Subcutaneous adipose tissue (tissue), 4 donors: Measurements from ENCODE around the gene UVRAG. TPM values are rescaled to one million over a fixed set of nuclear protein-coding genes. Genes with fewer than 3 reads are reported as not detected.

ENCODE experiments used
- total RNA-seq, 4 donors: library from RNA; depleted of rRNA; stranded (reverse); fragments of >200 nt; gene quantifications; one replicate each; pipeline ENCODE4 v1.1.0, GENCODE V29; 2016
- TF ChIP-seq, protein P1 (sequence below): fragments of 450-650 bp; IDR thresholded peaks from one replicate; pipeline ENCODE4 v1.5.1; 2016; ENCODE audit warnings: low read depth, mild to moderate bottlenecking, control low read depth, antibody characterized with exemption, moderate library complexity

UVRAG gene
- total RNA-seq, 4 donors from 2014 or later = 59.7 to 108 (median 93.7) TPM

DNA sequence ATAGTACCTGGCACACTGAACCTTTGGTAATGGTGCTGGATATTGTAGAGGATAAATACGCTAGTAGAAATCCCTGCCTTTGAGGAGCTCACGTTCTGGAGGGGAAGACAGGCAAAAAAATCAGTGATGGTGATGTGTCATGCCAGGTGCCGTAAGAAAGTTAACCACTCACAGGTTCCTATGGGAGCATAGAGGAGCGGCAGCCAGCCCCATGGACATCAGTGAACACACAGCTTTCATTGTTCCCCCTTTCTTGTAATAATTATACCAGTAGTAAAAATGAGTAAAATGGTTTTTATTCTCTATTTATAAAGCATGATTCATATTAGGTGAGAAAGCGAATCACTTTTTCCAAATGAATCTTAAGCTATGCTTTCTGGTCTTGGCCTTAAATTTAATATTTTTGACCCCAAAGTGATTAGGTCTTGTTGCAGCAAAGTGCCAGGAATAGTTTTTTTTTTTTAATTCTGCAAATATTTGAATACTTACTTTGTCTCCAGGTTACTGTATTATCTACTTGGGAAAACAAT, 57.9 kb downstream of the UVRAG start:
- TF ChIP-seq, protein P1, sequence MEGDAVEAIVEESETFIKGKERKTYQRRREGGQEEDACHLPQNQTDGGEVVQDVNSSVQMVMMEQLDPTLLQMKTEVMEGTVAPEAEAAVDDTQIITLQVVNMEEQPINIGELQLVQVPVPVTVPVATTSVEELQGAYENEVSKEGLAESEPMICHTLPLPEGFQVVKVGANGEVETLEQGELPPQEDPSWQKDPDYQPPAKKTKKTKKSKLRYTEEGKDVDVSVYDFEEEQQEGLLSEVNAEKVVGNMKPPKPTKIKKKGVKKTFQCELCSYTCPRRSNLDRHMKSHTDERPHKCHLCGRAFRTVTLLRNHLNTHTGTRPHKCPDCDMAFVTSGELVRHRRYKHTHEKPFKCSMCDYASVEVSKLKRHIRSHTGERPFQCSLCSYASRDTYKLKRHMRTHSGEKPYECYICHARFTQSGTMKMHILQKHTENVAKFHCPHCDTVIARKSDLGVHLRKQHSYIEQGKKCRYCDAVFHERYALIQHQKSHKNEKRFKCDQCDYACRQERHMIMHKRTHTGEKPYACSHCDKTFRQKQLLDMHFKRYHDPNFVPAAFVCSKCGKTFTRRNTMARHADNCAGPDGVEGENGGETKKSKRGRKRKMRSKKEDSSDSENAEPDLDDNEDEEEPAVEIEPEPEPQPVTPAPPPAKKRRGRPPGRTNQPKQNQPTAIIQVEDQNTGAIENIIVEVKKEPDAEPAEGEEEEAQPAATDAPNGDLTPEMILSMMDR = no peak

DNA sequence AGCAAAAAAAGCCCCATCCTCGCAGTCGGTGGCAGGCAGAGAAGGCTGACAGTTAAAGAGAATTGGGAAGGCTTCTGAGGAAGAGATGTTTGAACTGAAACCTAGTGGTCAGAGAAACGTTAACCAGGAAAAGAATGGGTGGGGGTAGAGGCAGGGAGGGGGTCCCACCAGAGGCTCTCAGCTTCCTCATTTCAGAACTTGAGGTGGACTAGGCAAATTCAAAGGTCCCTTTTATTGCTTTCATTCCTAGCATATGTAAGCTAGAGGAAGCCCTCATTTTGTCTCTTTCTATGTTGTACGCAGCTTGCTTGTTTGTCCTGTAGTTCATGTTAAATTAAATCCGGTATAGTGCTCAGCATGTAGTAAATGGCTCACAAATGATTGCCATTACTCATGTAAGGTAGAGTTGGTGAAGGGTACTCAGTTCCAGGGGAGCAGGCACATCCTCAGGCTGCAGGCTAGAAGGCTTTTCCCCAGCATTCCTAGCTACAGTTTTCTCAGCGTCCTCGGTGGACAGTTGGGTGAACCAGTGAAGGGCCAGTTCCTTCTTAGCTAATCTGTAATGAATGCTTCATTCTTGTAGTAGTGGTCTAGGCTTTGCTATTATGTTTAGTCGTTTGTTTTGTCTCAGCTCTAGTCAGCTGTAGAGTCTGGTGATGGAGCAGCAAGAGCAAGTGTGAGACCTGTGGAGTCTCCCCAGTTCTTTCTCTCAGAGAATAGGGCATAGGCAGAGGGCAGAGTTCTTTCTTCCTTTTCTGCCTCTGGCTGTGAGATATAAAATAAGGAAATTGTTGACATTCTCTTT, 58.6 kb downstream of the UVRAG start:
- TF ChIP-seq, protein P1 = no peak

DNA sequence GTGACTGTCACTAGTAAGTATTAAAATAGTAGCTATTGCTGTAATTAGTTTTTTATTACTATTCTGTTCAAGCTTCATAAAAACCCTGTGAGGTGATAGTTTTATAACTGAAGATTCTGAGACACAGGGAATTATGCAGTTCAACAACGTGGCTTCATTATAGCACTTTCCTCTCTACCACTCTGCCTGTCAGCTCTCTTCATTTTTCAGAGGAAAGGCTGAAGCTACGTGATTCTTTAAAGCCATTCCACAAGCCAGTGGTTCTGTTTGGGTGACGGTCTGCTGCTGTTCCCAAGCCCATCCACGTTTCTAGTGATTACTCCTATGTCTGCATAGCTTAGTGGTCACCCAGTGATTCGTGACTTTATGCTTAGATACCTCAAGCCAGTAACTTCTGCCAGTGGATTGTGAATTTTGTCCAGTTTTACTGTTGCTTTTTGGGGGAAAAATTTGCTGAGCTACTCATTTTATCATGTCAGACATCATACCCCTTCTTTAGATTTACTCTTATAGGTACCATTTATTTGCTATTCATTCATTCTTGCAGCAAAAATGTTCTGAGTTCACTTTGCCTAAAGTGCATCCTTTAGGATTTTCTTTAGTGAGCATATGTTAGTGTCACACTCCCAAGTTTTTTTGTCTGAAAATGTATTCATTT, 59.8 kb downstream of the UVRAG start:
- TF ChIP-seq, protein P1 = no peak

DNA sequence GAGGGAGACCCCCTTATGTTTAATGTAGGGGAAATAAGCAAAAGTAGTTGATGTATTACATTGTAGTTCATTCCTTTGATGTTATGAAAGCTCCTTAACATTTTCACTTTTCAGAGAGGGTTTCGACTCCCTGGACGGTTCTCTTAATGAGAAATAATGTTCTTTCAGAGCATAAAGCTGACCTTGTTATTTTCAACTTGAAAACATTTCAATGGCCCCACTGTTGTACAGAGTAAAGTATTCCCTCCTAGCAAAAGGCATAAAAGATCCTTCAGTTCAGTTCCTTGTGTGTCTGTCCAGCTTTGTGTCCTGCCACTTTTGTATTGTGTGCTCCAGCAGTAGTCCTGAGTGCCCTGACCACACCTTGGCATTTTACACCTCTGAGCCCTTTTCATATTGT, 63.9 kb downstream of the UVRAG start:
- TF ChIP-seq, protein P1 = no peak

DNA sequence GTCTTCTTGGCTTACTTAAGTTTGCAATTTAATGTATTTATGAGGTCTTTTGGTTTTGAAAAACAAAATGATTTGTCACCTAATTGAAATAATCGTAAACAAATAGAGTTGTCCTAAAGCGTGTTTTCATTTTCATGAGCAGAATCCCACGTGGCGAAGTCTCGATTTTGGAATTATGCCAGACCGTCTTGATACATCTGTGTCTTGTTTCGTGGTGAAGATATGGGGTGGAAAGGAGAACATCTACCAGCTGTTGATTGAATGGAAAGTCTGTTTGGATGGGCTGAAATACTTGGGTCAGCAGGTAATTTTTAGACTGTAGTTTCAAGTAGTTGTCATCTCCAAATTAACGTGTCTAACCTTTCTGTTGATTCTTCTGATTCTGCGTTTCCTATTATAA, 64.7 kb downstream of the UVRAG start:
- TF ChIP-seq, protein P1 = no peak

DNA sequence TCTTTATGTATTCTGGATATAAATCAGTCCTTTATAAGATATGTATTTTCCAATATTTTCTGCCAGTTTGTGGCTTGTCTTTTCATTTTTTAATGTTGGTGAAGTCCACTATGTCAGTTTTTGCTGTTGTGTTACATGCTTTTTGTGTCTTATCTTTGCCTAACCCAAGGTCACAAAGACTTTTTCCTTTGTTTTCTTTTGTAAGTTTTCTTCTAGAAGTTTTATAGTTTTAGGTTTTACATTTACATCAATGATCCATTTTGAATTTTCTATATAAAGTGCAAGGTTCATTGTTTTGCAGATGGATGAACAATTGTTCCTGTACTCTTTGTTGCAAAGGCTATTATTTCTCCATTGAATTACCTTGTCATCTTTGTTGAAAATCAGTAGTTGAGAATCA, 69.3 kb downstream of the UVRAG start:
- TF ChIP-seq, protein P1 = no peak

DNA sequence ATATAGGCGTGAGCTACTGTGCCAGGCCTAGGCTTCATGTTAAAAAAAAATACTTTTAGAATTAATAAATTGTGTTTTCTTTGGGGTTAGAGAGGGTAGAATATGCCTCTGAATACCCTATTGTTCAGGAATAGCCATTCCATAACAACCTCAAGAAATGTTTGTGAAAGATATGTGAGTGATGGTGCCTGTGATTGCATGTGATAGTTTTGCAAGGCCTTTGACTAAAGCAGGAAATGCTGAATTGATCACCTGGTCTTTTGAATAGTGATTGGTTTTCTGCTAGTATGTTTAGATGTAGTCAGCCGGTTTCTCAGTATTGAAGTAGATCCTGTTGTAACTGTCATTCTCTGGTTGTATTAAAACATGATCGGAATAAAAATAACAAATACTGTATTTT, 73.4 kb downstream of the UVRAG start:
- TF ChIP-seq, protein P1 = no peak
